OCI-LY7 (cell line): ENCODE data around the gene SLC4A9. TPM values are rescaled to one million over a fixed set of nuclear protein-coding genes. Genes with fewer than 3 reads are reported as not detected.

Experiments used
- BruUV-seq: library from RNA; stranded (reverse); fragments of 400-500 nt; replicated peaks from 2 replicates; lab custom pipeline; 2021; lab: Mats Ljungman, UMichigan
- CTCF ChIA-PET: fragments of 300-600 bp; sonication (Branson Sonifier 250); formaldehyde crosslinking; loops from one replicate; lab custom pipeline; 2022; ENCODE audit warnings: antibody characterized with exemption; ENCODE audit not compliant: unreplicated experiment; lab: Charles Lee
- POLR2A ChIA-PET: fragments of 300-600 bp; sonication (Branson Sonifier 250); formaldehyde crosslinking; loops from one replicate; lab custom pipeline; 2022; ENCODE audit warnings: antibody characterized with exemption; lab: Charles Lee
- DNase-seq: peaks from one replicate; pipeline ENCODE4 v3.0.0-alpha.2; 2015; ENCODE audit warnings: low spot score
- H2AFZ ChIP-seq: fragments of 200-600 bp; sonication (generic), shearing (Covaris generic); 2 replicates; pipeline ENCODE4 v1.6.1; 2014; ENCODE audit warnings: mild to moderate bottlenecking, antibody characterized with exemption, low read length, moderate library complexity
- H3K27ac ChIP-seq: fragments of 200-600 bp; sonication (generic); 2 replicates; pipeline ENCODE4 v1.5.1; 2014; ENCODE audit warnings: mixed run types, low read depth, mild to moderate bottlenecking, moderate library complexity, low read length, inconsistent platforms; ENCODE audit not compliant: poor library complexity, severe bottlenecking
- H3K36me3 ChIP-seq: fragments of 200-600 bp; sonication (generic); 2 replicates; pipeline ENCODE4 v1.6.1; 2014; ENCODE audit warnings: mild to moderate bottlenecking, antibody characterized with exemption, low read length, moderate library complexity, mixed read lengths; ENCODE audit not compliant: insufficient read depth
- H3K4me1 ChIP-seq: fragments of 200-600 bp; sonication (generic); 2 replicates; pipeline ENCODE4 v1.5.1; 2014; ENCODE audit warnings: mild to moderate bottlenecking, low read length; ENCODE audit not compliant: insufficient read depth, poor library complexity, severe bottlenecking
- H3K4me2 ChIP-seq: fragments of 200-600 bp; sonication (generic); 2 replicates; pipeline ENCODE4 v1.6.1; 2014; ENCODE audit warnings: mild to moderate bottlenecking, low read length
- H3K4me3 ChIP-seq: fragments of 200-600 bp; sonication (generic); 2 replicates; pipeline ENCODE4 v1.5.1; 2014; ENCODE audit warnings: mild to moderate bottlenecking, low read depth, low read length; ENCODE audit not compliant: poor library complexity, severe bottlenecking
- H3K79me2 ChIP-seq: fragments of 200-600 bp; sonication (generic); 2 replicates; pipeline ENCODE4 v1.6.1; 2016; ENCODE audit warnings: low read depth, mild to moderate bottlenecking, low read length, moderate library complexity, mixed read lengths; ENCODE audit not compliant: insufficient read depth
- H3K9me2 ChIP-seq: fragments of 200-600 bp; sonication (generic); 2 replicates; pipeline ENCODE4 v1.6.1; 2016; ENCODE audit warnings: mild to moderate bottlenecking, low read length, mixed read lengths; ENCODE audit not compliant: insufficient read depth
- H3K9me3 ChIP-seq: fragments of 200-600 bp; sonication (generic); 2 replicates; pipeline ENCODE4 v1.6.1; 2014; ENCODE audit warnings: mild to moderate bottlenecking, mixed run types, low read length, mixed read lengths
- H4K20me1 ChIP-seq: fragments of 200-600 bp; sonication (generic); 2 replicates; pipeline ENCODE4 v1.6.1; 2014; ENCODE audit warnings: mild to moderate bottlenecking, antibody characterized with exemption, low read length, moderate library complexity, mixed read lengths; ENCODE audit not compliant: insufficient read depth
- EZH2phosphoT487 ChIP-seq: fragments of 200-600 bp; sonication (generic); IDR thresholded peaks from 2 replicates; pipeline ENCODE4 v1.6.1; 2018; ENCODE audit warnings: low read depth, borderline replicate concordance, mild to moderate bottlenecking, mixed run types, antibody characterized with exemption, low read length, moderate library complexity, mixed read lengths
- intact Hi-C: fragments of 100-400 bp; cut with micrococcal nuclease; formaldehyde crosslinking; loops from one replicate; pipeline ENCODE4 v1.10.0; 2022; ENCODE audit not compliant: unreplicated experiment
- total RNA-seq, 2 experiments: library from RNA; depleted of rRNA in 1 of 2; stranded (reverse); fragments of >200 nt in 1 of 2; shearing (Covaris generic) in 1 of 2; gene quantifications; 2 replicates each; pipeline ENCODE4 v1.2.3, GENCODE V29; 2014 to 2022
- TF ChIP-seq, protein P1 (sequence below): fragments of 200-600 bp; sonication (generic); conservative IDR thresholded peaks from 2 replicates; pipeline ENCODE4 v1.5.1; 2014; ENCODE audit warnings: mild to moderate bottlenecking, antibody characterized with exemption, low read length, moderate library complexity, mixed read lengths

SLC4A9 gene
- total RNA-seq, 2 experiments from 2014 or later: 0.22 to 2.6 TPM

DNA sequence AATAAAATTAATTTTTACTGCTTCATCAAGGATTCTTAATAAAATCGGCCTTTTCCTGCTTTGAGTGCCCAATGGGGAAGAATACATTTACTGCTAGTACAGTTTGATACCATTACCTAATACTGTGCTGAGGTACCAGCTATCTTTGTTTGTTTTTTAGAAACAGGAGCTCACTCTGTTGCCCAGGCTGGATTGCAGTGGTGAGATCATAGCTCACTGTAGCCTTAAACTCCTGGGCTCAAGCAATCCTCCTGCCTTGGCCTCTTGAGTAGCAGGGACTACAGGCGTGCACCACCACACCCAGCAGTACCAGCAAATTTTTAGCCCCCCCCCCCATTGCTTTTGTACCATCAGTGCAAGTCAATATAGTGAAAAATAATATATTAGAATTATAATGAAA lies 28.1 kb downstream of the SLC4A9 start:
- Histone ChIP-seq H3K9me3 (no peaks in the 10 kb centered on the region), H3K4me3 (no peak overlapping the region), H4K20me1 (no peaks in the 10 kb centered on the region), H3K4me1 (no peaks in the 10 kb centered on the region), H3K4me2 (no peak overlapping the region), H3K27ac (no peak overlapping the region), H3K9me2 (no peaks in the 10 kb centered on the region), H3K79me2 (no peaks in the 10 kb centered on the region), H2AFZ (no peak overlapping the region), H3K36me3 (peaks cover 7% of the 10 kb centered on the region)
- TF ChIP-seq EZH2phosphoT487: no peak
- TF ChIP-seq, protein P1, sequence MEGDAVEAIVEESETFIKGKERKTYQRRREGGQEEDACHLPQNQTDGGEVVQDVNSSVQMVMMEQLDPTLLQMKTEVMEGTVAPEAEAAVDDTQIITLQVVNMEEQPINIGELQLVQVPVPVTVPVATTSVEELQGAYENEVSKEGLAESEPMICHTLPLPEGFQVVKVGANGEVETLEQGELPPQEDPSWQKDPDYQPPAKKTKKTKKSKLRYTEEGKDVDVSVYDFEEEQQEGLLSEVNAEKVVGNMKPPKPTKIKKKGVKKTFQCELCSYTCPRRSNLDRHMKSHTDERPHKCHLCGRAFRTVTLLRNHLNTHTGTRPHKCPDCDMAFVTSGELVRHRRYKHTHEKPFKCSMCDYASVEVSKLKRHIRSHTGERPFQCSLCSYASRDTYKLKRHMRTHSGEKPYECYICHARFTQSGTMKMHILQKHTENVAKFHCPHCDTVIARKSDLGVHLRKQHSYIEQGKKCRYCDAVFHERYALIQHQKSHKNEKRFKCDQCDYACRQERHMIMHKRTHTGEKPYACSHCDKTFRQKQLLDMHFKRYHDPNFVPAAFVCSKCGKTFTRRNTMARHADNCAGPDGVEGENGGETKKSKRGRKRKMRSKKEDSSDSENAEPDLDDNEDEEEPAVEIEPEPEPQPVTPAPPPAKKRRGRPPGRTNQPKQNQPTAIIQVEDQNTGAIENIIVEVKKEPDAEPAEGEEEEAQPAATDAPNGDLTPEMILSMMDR: no peak
- ChIA-PET POLR2A (interaction anchor here (1.1 kb wide), 1 partner anchor 13 kb away, joined by 3 read pairs; no protein-coding TSS in a partner anchor), CTCF (interaction anchor here (0.8 kb wide), 1 partner anchor 202 kb away, joined by 3 read pairs; no protein-coding TSS in a partner anchor)
- BruUV-seq: no TSS peak
- no peak for DNase-seq
- intact Hi-C loops: no loop called here

DNA sequence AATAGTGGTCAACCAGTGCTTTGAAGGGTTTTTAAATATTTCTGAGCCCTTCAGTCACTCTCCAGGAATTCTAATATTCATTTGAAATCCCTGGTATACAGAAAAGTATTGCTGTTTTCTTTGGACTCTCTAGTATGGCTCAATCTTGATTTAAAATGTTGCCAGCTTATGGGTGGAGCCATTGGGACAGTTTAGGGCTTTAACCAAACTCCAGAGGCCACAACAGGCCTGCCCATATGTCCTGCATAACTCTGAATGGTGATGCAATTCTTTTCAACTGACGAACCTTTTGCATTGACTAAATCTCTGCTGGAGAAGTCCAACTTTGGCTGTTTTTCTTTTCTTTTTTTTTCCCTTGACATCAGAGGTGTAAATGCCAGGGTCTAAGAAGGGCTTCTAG lies 31.3 kb downstream of the SLC4A9 start:
- Histone ChIP-seq H3K9me2 (no peaks in the 10 kb centered on the region), H3K9me3 (no peaks in the 10 kb centered on the region), H3K79me2 (no peaks in the 10 kb centered on the region), H3K27ac (no peak overlapping the region), H2AFZ (no peak overlapping the region), H3K4me1 (no peaks in the 10 kb centered on the region), H4K20me1 (no peaks in the 10 kb centered on the region), H3K4me3 (no peak overlapping the region), H3K4me2 (no peak overlapping the region), H3K36me3 (peaks cover 11% of the 10 kb centered on the region)
- TF ChIP-seq EZH2phosphoT487: no peak
- TF ChIP-seq, protein P1: no peak
- ChIA-PET CTCF (no interaction called here), POLR2A (no interaction called here)
- DNase-seq: no peak
- no TSS peak for BruUV-seq
- intact Hi-C loops: no loop called here

DNA sequence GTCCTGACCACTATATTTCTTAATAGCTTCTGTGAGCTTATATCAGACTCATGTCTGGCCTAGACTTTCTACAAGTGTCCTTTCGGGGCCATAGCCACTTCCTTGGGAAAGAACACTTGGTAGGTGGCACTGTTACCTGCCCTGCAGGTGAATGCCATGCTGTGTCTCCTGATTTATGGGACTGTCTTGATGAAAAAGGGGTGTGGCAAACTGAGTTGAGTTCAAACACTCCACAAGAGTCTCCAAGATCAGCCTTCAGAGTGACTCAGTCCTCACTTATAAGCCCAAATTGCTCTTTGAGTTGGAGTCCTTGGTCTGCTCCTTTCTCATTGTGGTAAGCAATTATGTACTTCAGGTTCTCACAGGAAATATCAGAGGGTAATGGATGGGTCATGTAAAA lies 31.7 kb downstream of the SLC4A9 start:
- Histone ChIP-seq H2AFZ (no peak overlapping the region), H3K4me1 (no peaks in the 10 kb centered on the region), H3K27ac (no peak overlapping the region), H4K20me1 (no peaks in the 10 kb centered on the region), H3K79me2 (no peaks in the 10 kb centered on the region), H3K9me3 (no peaks in the 10 kb centered on the region), H3K4me3 (no peak overlapping the region), H3K36me3 (peaks cover 11% of the 10 kb centered on the region), H3K4me2 (no peak overlapping the region), H3K9me2 (no peaks in the 10 kb centered on the region)
- TF ChIP-seq, protein P1: no peak
- no peak for TF ChIP-seq EZH2phosphoT487
- DNase-seq: no peak
- no TSS peak for BruUV-seq
- ChIA-PET CTCF (no interaction called here), POLR2A (no interaction called here)
- intact Hi-C loops: no loop called here
